ENCODE data around the gene ACSM6.
"Not testable (repeated sequence)": the region's sequence is repeated elsewhere in the genome, so short reads cannot be mapped to it uniquely, and the experiment has no call there.

ACSM6 gene, protein sequence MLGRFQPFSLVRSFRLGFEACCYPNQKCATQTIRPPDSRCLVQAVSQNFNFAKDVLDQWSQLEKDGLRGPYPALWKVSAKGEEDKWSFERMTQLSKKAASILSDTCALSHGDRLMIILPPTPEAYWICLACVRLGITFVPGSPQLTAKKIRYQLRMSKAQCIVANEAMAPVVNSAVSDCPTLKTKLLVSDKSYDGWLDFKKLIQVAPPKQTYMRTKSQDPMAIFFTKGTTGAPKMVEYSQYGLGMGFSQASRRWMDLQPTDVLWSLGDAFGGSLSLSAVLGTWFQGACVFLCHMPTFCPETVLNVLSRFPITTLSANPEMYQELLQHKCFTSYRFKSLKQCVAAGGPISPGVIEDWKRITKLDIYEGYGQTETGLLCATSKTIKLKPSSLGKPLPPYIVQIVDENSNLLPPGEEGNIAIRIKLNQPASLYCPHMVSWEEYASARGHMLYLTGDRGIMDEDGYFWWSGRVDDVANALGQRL

DNA sequence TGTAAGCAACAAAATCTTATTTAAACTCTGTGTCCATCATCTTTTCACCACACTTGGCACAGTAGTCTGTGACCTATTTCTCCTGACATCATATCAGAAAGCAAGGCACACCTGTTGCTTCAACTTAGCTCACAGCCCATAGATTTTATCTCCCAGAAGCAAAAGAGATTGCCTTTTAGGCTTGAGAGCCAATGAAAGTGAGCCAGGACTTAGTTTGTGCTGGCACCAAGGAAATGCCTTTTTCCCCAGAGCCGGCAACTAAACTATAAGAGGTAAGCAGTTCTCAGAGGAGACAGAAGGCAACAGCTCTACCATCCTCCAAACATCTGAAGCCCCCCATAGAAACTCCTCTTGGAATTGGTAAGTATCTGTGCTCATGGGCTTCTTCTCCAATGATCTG is at the start of gene ACSM6:
TSS of gene ACSM6 (plus strand) at position 295 of the 400 bp plus-strand sequence. CDS start 248 bp downstream, outside the sequence.
- DNase-seq (ENCODE audit: low spot score), result no peak

DNA sequence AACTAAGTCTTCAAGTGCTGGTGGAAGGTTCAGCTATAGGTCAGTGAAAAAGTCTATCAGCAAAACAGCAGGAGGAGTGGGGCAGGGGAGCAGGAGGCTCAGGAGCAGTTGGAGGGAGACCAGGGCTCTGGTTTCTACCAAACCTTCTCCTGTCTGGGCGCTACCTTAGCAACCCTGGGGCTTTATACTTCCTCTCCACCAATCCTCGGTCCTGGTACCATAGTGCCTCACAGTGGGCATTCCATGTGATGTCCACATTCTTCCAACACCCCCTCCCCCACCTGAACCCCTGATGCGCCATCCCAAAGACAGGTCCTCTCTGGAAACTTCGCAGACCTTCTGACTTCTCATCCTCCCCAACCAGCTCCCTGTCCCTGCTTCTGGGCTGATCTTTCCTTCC is 25.3 kb upstream of the ACSM6 start:
- no peak for DNase-seq (ENCODE audit: low spot score)

DNA sequence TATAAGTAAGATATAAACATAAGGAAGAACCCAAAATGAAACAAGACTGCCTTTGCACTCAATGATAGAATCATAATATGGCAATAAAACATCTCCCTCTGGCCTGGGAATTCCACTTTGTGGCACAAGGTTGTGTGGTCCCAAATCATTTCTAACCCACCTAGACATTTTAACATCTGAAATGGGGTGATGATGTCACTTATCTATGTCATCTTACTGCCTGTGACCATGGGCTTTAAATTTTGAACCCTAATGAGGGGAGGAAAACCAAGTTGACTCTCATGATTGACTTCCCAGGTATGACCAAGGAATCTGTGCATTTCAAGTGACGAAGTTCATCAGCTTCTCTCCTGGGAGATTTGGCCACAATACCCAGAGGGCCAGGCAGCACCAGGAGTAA is 24.5 kb upstream of the ACSM6 start:
- DNase-seq (ENCODE audit: low spot score), result no peak

DNA sequence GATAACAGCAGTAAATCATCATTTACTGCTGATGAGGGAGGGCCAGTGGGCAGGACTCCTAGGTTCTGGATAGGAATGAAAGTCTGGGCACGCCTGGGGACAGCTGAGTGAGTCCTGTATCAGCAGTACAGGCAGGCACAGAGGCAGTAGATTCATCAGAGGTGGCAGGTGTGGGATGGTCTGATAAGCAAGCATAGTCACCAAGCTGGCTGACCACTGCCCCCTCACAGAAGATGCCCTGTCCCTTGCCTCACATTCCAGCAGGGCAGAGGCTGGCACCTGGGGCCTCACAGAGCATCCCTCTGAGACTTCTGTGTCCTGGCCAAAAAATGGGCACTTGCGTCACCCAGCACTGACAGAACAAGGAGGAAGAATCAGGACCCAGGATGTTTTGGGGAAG is 23.2 kb upstream of the ACSM6 start:
- no peak for DNase-seq (ENCODE audit: low spot score)

DNA sequence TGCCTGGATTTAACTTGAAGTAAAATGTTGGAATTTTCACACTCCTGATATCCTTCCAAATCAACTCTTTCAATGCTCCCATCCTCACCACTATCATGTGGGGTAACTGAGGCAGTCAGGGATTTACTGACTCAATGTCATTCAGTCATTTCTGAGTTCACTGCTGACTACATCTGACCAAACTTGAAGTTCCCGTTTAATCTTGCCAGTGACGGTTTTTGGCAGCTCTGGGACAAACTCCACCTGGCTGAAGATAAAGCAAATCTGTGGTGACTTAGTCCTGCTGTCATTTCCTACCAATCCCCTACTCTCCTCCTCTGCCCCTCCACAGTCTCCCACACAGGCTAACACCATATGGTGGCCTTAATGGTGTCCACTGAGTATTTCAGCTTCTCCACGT is 22.7 kb upstream of the ACSM6 start:
- no peak for DNase-seq (ENCODE audit: low spot score)

DNA sequence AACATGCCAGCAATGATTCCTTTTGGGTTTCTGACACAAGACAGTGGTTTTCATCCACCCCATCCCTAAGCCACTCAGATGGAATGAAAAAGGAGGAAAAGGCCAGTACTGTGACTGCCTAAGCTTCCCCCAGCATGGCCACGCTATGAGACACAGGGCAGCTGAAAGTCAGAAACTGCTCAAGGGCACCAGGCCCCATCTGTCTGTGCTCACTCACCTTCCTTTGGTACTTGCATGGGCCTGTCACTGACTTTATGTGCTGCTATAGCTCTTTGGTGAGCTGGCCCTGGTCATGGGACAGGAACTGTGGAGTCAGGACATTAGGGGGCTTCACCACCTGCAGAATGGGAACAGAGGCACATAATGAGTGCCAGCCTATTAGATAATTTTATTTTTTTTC is 21.2 kb upstream of the ACSM6 start:
- no peak for DNase-seq (ENCODE audit: low spot score)

DNA sequence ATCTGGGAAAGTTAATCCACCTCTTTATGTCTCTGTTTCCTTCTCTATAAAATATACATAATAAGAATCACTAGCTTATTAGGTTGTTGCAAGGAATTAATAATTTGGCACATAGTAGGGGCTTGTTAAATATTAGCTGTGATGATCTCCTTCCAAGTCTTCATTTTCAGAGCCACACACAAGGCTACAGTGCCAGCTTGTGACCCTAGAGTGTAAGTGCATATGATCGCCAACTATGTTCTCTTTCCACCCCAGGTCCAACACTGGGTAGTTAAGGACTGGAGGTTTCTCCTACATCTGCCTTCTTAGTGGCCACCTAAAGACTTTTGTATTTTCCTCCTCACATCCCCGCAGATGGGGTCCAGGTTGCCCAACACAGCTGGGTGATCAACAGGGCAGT is 17.9 kb upstream of the ACSM6 start:
- DNase-seq (ENCODE audit: low spot score), result no peak

DNA sequence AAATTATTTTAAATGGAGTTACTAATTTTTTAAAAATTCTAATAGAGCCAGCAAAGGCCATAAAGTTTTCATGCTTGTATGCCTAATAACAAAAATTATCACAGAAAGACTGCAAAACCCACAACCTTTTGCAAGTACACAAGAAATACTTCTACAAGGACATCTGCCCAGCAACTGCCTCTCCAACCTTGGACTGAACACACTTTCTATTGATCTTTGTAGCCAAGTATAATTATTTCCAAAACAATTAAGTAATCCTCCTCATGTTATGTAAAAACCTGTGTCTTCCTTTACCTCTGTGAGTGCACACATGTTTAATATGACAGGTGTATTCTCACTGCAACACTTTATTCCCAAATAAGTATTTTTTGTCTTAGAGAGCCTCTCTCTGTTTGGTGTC is 16.6 kb upstream of the ACSM6 start:
- DNase-seq (ENCODE audit: low spot score), result no peak

DNA sequence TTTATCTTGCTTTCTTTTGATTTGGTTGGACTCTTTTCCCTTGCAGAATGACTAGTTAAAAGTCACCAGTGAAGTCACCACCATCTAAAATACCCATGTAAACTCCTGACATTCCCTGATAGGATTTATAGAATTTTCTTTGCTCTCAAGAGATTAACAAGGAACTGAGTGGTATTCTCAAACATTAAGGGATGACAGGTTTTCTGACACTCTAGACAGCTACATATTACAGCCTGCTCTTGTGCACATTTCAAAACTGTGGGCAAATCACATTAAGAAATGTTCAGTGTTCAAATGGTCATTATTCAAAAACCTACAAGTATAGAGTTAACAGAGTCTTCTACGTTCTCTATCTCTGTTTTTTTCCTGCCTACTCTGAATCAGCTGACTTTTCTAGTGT is 15.8 kb upstream of the ACSM6 start:
- DNase-seq (ENCODE audit: low spot score), result no peak

DNA sequence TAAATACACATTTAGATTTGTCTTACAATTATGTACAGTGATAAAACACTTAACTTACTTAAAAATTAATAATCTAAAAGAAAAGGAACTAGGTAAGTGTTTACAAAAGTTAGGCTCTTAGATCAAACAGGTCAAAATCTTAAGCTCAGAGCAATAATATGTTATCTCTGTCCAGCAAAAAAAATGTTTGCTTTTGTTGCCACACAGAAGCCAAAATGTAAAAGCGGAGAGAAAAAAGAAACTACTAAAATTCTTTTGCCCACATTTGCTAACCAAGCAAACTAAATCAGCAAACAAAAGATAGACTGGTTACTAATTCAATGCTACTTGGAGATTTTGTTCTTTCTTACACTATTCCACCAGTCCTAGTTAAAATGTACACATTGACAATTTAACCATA is 15.2 kb upstream of the ACSM6 start:
- DNase-seq (ENCODE audit: low spot score), result no peak

DNA sequence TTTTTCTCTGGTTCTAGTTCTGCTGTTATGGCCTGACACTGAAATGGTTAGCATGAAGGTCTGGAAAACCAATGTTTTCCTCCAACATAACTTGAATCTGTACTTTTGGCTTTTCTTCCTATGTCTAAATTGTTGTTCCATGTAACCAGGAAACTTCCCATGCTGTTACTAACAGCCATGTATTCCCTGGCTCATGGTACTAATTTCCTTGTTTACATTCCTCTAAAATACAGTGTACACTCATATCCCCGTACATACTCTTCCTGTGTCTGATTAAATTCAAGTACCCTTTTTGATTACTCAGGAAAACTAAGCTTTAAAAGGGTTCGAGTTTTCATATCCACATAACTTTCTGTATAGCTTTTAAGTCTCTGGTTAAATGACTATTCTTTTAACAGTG is 12.3 kb upstream of the ACSM6 start:
- DNase-seq (ENCODE audit: low spot score), result no peak

DNA sequence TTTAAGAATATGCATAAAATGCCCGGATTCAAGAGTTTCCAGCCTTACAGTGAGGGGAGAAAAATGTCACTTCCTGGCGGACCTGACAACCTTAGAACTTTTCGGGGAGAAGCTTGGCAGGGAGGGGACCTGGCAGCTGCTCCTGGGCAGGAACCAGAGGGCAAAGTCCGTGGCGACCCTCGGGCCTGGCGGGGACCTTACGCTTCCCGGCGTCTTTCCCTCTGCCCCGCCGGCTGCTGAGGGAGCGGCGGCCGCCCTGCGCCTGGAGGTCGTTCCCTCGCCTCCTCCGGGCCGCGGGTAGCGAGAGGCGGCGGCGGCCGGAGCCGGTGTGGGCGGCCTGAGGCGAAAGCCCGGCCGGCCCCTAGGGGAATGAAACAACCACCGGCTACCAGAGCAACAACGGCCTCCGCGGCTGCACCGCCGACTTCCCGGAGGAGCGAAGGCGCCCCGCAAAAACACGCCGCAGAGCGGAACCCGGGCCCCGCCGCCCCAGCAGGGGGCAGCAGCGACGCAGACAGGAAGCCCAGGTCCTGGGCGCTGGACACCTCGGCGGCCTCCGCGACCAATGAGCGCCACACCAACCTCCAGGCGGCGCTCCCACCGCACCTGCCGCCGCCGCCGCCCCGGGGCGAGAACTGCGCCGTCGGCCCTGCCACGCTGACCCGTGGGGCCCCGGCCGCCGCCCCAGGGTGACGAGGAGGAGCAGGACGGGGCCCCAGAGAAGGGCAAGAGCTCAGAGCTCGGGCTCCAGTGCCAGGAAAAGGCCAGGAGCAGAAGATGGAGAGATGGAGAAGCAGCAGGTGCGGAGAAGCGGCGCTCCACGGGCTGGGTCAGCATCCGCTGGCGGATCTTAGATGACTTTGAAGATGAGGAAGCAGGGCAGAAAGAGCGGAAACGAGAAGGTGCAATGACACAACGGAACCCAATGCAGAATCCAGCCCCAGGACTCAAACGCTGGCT is 10.5 kb upstream of the ACSM6 start:
- peak; percentile 88 for DNase-seq (ENCODE audit: low spot score)

DNA sequence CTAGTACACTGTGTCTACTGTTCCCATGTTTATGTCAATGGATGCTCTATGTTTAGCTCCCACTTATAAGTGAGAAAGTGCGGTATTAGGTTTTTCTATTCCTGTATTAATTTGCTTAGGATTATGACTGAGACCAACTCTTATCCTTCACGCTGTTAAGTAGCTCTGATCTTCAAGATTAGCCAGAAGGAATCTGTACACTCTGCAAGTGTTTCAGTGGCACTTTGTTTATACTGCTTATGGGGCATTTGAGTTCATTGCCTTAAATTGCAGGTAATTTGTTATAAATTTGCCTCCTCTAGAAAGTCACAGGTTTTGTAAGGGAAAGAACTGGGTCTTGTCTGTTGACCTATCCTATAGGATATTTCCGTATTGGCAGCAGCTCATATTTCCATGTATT is 6.4 kb upstream of the ACSM6 start:
- no peak for DNase-seq (ENCODE audit: low spot score)

DNA sequence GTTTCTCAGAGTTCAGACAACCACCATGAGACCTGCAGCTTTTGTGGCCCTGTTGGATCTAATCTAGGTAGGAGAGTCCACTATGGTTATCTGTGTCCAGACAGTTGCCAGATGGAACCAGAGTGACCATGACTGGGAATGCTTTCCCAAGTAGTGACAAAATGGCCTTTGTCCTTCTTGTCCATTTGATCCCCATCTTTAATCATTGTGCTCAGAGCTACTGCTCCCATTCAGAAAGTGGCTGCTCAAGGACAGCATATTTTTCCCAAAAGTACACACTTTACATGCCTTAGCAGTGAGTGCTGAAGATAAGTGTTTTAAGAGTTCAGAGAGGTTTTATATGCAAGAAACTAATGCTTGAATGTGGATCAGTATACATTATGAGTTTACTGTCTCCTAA is 5.4 kb upstream of the ACSM6 start:
- DNase-seq (ENCODE audit: low spot score), result no peak

DNA sequence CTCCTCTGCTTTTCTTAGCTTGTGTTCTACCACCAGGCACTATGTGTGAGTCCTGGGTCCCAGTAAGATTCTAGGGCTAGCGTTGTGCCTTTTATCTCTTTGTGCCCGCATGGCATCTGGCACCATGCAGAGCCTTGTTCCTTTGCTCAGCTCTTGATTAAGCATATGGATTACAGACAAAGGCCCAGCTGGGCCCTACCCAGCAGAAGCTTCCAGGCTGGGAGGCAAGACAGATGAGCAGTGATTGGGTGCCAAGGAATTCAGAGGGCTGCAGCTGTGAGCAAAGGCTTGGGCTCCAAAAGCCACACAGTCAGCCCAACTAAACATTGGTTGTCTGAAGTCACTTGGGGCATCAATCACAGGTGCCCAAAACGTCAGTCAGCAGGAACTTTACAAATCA is 2.0 kb downstream of the ACSM6 start:
- DNase-seq (ENCODE audit: low spot score), result no peak

DNA sequence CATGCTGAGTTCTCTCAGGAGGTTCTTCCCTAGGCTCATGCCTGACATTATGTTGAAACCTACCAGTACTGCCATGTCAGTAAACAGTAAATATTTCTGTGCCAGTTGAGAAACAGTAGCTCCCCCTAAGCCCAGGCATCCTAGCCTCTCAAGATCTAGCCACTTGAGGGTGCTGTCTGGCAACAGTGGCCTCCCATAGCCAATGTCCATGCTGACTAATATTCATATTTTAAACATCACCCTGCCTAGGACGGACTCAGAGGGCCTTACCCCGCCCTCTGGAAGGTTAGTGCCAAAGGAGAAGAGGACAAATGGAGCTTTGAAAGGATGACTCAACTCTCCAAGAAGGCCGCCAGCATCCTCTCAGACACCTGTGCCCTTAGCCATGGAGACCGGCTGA is 7.7 kb downstream of the ACSM6 start:
- no peak for DNase-seq (ENCODE audit: low spot score)

DNA sequence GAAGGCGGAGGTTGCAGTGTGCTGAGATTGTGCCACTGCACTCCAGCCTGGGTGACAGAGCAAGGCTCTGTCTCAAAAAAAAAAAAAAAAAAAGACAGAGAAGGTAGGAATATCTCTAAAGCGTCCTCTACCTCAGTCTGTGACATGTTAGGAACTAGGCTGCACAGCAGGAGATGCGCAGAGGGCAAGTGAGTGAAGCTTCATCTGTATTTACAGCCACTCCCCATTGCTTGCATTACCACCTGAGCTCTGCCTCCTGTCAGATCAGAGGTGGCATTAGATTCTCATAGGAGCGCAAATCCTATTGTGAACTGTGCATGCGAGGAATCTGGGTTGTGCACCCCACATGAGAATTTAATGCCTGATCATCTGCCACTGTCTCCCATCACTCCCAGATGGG is 8.8 kb downstream of the ACSM6 start:
- not testable (repeated sequence) for DNase-seq (ENCODE audit: low spot score)

DNA sequence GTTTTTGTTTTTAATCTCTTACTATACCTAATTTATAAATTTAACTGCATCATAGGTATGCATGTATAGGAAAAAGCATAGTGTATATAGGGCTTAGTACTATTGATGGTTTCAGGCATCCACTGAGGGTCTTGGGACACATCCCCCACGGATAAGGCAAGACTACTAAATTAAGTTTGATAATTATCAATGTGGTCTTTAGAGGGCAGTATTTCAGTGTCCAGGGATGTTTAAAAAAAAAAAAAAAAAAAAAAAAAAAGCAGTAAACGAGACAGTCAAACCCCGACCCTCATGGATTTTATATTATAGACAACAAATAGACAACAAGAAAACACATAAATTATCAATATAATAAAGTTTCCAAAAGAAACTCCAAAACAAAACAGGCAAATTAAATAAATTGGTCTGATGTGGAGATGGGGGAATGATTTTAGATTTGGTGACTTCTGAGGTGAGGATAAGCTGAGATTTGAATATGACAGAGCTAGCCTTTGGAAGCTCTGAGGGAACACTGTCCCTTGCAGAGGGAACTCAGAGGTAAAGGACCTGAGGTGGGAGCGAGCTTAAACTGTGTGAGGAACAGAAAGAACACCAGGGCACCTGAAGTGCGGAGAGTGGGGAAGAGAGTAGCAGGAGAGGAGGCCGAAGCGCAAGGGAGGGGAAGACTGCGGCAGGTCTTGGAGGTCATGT is 14.8 kb downstream of the ACSM6 start:
- DNase-seq (ENCODE audit: low spot score), result no peak

DNA sequence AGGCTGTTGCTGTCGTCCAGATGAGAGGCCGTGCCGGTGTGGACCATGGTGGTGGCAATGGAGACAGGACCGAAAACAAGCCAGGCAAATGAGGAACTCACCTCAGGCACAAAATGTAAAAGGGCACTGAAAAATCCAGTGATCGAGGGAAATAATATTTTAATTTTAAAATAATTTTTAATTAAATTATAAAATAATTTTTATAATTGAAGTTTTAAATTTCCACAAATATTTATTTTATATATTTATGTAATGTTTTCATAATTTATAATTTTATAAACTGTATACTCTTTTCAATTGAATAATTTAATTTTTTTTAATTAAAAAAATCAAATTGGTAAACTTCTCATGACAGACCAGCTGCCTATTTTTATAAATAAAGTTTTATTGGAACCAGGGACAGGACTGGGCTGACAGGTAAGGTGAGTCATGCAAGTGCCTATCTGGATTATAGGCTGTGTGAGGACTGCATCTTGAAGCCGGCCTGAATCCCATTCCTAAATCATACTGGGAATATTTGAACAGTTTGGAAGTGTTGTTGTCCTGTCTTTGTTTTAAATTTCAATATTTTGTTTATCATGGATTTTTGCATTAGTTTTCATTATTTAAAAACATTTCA is 15.6 kb downstream of the ACSM6 start:
- DNase-seq (ENCODE audit: low spot score), result no peak

DNA sequence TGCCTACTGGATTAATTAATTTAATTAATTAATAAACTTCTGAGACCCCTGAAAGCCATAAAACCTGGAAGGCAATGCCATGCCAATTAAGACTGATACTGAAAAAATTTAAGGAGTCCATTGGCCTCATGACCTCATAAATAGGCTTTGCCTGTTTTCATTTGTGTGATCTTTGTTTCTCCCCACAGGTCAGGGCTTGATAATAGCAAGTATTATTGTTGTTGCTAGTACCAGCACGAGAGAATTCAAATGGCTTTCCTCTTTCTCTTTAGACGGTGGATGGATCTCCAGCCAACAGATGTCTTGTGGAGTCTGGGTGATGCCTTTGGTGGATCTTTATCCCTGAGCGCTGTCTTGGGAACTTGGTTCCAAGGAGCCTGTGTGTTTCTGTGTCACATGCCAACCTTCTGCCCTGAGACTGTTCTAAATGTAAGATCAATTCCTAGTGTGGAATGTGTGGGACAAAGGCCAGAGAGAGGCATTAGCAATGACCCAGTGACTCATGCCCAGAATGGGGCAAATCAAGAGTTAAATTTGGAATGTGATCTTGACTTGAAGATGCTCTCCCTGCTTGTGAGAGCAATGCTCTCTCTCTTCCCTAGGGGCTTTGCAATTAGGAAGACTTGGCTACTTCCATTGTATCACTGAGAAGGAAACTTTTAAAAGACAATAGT is 17.7 kb downstream of the ACSM6 start:
- DNase-seq (ENCODE audit: low spot score), result no peak

DNA sequence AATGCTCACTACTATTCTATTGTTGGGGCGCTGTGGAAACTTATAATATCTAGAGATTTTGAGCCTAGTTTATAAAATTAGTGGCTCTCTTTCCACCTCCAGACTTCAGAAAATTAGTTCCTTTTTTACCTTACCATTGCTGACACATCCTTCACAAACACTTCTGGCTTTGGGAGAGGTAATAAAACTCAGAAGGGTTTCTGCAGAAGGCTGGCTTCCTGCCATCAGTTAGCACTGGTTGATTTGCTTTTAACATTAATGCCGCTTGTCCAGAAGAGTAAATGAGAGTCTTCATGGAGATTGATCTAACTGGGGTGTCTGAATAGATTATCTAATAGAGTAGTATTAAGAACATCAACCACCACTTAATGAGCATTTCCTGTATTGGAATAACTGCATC is 20.3 kb downstream of the ACSM6 start:
- DNase-seq (ENCODE audit: low spot score), result no peak

Data from left forelimb (tissue), 1 donor.